ENCODE results near the gene TNIP1. TPM values are rescaled to one million over a fixed set of nuclear protein-coding genes. Genes with fewer than 3 reads are reported as not detected.

The TNIP1 gene, protein sequence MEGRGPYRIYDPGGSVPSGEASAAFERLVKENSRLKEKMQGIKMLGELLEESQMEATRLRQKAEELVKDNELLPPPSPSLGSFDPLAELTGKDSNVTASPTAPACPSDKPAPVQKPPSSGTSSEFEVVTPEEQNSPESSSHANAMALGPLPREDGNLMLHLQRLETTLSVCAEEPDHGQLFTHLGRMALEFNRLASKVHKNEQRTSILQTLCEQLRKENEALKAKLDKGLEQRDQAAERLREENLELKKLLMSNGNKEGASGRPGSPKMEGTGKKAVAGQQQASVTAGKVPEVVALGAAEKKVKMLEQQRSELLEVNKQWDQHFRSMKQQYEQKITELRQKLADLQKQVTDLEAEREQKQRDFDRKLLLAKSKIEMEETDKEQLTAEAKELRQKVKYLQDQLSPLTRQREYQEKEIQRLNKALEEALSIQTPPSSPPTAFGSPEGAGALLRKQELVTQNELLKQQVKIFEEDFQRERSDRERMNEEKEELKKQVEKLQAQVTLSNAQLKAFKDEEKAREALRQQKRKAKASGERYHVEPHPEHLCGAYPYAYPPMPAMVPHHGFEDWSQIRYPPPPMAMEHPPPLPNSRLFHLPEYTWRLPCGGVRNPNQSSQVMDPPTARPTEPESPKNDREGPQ
- total RNA-seq (2014; rRNA removed; shearing (Covaris generic)): 96.2 and 106 TPM in 2 replicates

DNA sequence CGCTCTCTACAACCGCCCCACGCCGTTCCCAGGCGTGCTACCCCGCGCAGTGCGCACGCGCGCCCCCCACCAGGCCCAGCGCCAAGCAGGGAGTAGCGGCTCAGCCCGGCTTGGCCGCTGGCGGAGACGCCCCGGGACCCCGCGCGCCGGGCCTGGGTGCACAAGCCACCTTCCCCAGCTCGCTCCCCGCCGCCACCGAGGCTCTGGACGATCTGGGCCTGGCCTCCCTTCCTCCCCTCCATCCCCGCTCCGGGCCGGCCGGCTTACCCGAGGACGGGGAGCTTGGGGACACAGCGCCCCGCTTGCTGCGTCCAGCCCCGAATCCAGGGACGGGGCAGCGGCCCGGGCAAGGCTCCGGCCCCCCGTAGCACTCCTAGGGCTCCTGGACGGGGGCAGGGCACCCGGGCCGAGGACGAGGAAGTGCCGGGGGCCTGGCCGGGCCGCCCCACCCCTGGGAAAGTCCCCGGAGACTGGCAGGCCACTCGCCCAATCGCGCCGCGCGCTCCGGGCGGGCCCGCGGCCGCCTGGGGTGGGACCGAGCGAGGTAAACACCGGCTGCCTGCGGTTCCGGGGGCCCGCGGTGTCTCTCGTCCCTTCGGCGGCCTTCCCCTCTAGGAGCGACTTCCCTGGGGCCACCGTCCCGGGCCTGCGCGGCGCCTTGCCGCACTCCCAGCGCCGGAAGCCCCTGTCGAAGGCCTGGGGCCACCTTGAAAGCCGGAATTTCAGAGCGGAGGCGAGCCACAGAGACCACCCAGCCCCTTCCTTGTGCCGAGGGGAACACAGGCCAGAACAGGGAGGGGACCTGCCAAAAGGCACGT, at the start of gene TNIP1:
TSS of gene TNIP1 (minus strand) at position 422 of the 818 bp plus-strand sequence. CDS start 15,939 bp downstream, outside the sequence.
- DNase-seq (ENCODE audit: low read depth): peak; percentile 91

DNA sequence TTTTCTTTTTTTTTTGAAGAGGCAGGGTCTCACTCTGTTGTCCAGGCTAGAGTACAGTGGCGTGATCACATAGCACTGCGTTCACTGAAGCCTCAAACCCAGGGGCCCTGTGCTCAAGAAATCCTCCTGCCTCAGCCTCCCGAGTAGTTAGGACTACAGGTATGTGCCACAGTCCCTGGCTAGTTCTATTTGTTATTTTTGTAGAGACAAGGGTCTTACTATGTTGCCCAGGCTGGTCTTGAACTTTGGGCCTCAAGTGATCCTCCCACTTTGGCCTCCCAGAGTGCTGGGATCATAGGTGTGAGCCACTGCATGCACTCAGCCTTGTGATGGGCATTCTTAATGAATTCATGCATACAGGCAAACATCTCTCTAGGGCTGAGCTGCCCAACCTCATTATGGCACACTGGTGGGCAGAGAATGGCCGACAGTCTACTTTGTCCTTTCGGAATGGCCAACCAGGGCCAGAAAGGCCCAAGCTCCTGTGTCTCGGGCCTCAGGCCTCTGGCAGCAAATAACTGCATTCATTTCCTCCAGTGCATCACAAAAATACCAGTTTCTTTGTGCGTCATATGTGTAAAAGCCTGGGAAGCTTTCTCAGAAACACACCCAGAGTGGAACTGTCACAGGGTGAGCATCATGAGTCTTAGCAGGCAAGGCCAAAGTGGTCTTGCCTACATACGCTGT, 49.5 kb upstream of the TNIP1 start:
- DNase-seq (ENCODE audit: low read depth): no peak

DNA sequence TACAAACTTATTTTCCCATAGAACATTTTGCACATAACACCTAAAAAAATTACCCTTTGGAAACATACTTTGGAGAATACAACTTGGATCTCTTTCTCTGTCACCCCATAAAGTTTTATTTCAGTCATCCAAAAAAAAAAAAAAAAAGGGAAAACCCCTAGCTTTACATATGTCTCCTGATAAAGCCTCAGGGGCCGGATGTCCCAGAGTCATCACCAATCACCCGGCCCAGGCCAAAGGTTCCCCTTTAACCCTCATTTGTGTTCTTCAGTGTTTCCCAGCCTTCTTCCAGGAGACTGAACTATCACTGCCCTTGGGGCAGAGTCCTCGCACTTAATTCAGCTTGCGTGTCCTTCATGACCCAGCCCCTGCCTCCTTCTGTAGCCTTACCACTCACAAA, 48.0 kb upstream of the TNIP1 start:
- DNase-seq (ENCODE audit: low read depth): no peak

- no peak for DNase-seq (ENCODE audit: low read depth)
Observed at GRCh38 chr5:151127926-151128325, 47.1 kb upstream of the TNIP1 start.

- peak; percentile 65 for DNase-seq (ENCODE audit: low read depth)
Observed at GRCh38 chr5:151126199-151126645, 45.4 kb upstream of the TNIP1 start.

GRCh38 chr5:151125421-151125820, 44.6 kb upstream of the TNIP1 start:
- DNase-seq (ENCODE audit: low read depth): no peak

DNA sequence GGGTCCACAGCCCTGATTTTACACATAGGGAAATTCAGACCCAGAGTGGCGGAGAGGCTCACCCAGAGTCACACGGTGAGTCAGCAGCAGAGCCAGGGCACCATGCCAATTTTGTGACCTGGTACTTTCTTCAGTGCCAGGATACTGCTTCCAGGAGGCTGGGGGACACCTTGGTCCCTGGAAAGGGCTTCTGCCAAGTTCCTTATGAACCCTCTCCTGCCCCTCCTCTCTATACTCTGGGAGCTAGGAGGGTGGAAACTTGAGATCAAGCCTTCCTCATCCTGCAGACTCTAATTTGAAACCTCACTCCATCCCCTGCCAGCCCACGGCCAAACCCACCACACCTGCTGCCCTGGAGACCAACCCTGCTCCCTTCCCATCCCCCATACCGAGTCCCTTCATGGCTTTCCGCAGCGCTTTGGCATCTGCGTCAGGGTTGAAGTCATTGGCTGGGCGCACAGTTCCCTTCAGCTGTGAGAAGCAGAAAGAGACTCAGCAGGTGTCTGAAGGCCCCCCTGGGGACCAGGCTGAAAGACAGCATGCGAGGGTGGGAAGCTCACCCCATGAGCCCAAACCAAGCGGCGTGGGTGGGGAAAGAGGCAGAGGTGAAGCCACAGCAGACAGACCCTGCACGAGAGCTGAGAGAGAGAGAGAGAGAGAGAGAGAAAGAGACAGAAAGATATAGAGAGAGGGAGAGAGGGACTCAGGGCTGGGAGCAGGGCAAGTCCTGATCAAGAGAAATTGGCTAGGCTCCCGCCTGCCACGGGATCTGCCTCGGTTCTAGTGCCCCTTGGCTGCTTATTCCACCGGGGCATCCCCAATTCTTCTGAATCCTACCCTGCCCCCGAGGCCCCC, 43.3 kb upstream of the TNIP1 start:
- peak; percentile 42 for DNase-seq (ENCODE audit: low read depth)

- no peak for DNase-seq (ENCODE audit: low read depth)
Observed at GRCh38 chr5:151122828-151123227, 42.0 kb upstream of the TNIP1 start.

- no peak for DNase-seq (ENCODE audit: low read depth)
Observed at GRCh38 chr5:151121665-151122064, 40.8 kb upstream of the TNIP1 start.

DNA sequence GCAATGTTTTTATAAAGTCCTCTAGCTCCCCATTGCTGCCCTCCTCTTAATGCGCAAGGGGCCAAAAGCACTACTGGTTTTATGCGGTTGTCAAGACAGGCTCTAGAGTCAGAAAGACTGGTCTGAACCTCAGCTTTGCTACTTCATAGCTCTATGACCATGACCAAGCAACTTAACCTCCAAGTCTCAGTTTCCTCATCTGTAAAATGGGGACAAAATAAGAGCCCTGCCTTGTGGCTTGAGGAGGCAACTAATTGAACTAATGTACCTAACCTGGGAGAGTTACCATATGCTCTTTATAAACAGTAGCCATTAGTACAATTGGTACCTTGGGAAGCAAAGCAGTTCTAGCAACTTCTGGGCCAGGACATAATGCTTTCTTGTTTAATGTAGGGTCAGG, 40.3 kb upstream of the TNIP1 start:
- DNase-seq (ENCODE audit: low read depth): no peak

DNA sequence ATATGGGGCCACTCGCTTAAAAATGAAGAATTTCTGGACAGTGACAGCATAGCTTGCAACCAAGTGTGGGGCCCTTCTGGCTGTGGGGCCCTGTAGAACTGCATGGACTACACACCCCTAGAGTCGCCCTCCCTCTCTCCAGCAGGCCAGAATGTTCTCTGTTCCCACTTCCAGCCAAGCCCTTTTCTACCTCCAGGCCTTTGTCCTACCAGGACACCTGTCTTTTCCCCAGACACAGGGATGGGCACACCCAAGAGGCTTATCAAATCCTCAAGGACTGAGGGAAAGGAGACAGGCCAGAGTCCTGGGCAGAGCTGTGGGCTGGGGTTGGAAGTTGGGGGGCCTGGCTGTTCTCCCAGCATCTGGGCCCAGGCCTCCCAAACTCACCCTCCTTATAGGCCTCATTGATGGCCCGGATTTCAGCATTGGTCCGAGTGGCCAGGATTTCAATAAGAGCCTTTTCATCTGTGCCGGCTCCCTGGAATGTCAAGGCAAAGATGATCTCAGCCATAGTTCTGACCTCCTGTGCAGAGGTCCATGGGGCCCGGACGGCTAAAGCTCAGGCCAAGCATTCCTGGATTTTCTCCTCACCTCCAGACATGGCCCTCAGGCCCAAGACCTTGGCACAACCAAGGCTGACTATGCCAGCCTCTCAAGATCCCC, 38.2 kb upstream of the TNIP1 start:
- DNase-seq (ENCODE audit: low read depth): no peak

DNA sequence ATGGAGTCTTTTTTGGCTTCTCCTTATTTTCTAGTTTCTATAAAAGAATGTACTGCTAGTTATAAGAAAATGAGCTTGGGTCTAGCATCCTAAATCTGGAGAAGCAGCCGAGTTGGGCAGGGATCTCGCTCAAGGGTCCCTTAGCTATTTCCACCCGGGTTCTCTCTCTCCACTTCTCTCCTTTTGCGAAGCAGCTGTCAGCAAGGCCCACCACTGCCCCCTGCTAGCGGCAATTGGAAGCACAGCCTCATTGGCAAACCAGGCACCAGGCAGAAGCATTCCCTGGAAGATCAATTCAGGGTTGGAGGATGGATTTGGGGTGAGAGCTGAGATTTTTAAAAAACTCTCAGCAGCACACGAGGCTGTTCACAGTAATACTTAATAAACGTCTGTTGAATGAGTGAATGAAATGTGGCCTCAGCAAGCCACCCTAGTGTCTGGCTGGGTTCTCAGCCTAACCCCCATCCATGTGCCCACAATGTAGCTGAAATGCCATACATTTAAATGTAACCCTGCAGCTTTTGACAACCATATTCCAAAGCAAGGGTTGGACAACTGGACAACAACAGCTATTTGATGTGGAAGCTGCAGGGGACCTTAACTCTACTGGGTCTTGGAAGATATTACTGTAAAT, 34.6 kb upstream of the TNIP1 start:
- peak; percentile 46 for DNase-seq (ENCODE audit: low read depth)

GRCh38 chr5:151113651-151114050, 32.8 kb upstream of the TNIP1 start:
- no peak for DNase-seq (ENCODE audit: low read depth)

GRCh38 chr5:151110992-151111391, 30.2 kb upstream of the TNIP1 start:
- DNase-seq (ENCODE audit: low read depth): no peak

DNA sequence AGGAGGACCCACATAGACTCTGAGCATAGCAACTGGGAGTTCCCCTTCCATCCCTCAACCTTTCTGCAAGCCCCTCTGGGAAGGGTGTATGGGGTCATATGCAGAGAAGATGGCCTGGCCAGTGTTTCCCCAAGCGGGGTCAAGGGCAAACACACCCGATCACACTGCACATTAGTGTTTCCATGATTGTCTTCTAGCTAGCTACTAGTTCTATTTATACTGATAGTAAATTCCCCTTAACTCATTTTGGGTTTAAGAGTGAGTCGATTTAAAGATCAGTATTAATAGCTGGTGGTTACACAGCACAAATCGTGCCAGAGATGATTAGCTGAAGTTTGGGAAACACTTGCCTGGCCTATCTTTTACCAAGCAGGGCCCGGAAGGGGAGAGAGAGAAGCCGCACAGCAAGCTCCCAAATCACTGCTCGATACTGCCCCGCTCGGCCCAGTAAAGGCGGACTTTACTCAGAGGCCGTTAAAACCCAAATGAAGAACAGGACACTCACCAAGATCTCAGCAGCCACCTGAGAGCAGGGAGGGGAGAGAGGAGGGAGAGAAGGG, 29.4 kb upstream of the TNIP1 start:
- no peak for DNase-seq (ENCODE audit: low read depth)

DNA sequence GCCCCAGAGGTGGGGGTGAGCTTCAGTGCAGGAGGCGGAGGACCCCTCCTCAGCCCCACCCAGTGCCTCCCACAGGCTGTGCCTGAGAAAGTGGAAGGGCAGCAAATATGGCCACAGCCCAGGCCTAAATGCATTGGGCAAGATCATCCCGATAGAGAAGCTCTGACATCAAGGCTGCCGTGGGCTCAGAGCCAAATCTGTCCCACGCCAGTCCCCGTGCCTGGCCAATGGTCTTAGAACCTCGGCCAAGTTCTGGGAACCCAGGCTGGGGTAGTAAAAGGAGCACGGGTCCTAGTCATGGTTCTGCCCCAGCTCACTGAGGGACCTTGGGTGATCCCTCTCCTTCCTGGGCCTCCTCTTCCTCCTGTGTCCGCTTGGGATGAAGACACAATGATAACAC, 27.7 kb upstream of the TNIP1 start:
- no peak for DNase-seq (ENCODE audit: low read depth)

- DNase-seq (ENCODE audit: low read depth): no peak
Observed at GRCh38 chr5:151107738-151108520, 27.1 kb upstream of the TNIP1 start.

- DNase-seq (ENCODE audit: low read depth): no peak
Observed at GRCh38 chr5:151107084-151107483, 26.2 kb upstream of the TNIP1 start.

DNA sequence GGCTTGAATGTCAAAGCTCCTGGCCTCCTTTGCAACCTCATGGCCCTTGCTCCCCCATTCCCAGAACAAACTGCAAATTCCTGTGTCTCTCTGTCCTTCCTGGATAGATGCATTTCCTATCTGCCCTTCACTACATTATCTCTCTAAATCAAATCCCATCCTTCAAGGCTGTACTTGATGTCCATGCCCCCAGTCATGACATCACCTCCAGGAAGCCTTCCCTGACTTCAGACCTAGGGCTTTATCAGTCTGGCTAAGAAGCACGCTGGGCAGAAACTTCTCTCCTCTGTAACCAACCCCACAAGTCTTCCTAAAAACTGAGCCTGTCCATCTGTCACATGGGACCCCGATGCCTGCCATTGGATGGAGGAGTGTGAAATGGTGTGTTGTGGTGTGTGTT, 25.7 kb upstream of the TNIP1 start:
- no peak for DNase-seq (ENCODE audit: low read depth)
